Cardiac fibroblast (primary cell): ENCODE data around the gene MT1HL1.

ENCODE experiments used
- DNase-seq, 2 donors: peaks; one replicate each; pipeline versions ENCODE4 v3.0.0 to v3.0.0-alpha.2; 2010; ENCODE audit warnings: low read depth in 2 of 2
- H3K4me3 ChIP-seq, 2 donors: replicated peaks in 1 of 2; 1 replicate in 1 of 2; 2 replicates in 1 of 2; pipeline ENCODE4 v1.5.1; 2011; ENCODE audit warnings: low read depth in 2 of 2, low read length in 2 of 2, mild to moderate bottlenecking in 2 of 2, moderate library complexity in 1 of 2
- CTCF ChIP-seq: IDR thresholded peaks from one replicate; pipeline ENCODE4 v1.5.1; 2011; ENCODE audit warnings: low read depth, mild to moderate bottlenecking, low read length, inconsistent platforms

MT1HL1 gene

GRCh38 chr1:236963920-236964319, 40.3 kb downstream of the MT1HL1 start:
- H3K4me3 ChIP-seq = no peak overlapping the region
- no peak for DNase-seq
- TF ChIP-seq CTCF = no peak

GRCh38 chr1:236959112-236959511, 45.1 kb downstream of the MT1HL1 start:
- TF ChIP-seq CTCF = no peak
- no peak for DNase-seq

GRCh38 chr1:236957235-236957634, 47.0 kb downstream of the MT1HL1 start:
- DNase-seq = no peak
- no peak for TF ChIP-seq CTCF
- no peak overlapping the region for H3K4me3 ChIP-seq

More at GRCh38 chr1:236959112-236959511, 45.1 kb downstream of the MT1HL1 start:
- H3K4me3 ChIP-seq = no peak overlapping the region
